ENCODE results near the gene SLC12A8.

The SLC12A8 gene

GRCh38 chr3:125214738-125215137 is 2.2 kb upstream of the SLC12A8 start:
- DNase-seq (ENCODE audit: low read depth), result no peak

- DNase-seq (ENCODE audit: low read depth), result no peak
Measured at GRCh38 chr3:125213946-125214542, 1.5 kb upstream of the SLC12A8 start.

DNA sequence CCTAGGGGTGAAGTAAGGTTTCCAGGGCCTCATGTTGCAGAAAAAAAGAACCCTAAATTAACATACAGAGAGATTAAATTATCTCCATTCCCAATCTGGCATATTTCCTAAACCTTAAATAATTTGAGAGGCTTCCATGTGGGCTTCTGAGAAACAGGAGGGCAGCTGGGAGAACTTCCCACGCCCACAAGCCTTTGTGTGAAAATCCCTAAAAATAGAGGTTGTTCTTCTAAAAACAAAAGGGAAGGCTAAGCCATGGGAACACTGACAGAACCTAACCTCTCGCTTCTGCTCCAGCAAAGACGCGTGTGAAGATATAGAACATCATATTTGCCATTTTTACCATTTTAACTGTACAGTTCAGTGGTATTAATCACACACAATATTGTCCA is 812 bp upstream of the SLC12A8 start:
- no peak for DNase-seq (ENCODE audit: low read depth)

DNA sequence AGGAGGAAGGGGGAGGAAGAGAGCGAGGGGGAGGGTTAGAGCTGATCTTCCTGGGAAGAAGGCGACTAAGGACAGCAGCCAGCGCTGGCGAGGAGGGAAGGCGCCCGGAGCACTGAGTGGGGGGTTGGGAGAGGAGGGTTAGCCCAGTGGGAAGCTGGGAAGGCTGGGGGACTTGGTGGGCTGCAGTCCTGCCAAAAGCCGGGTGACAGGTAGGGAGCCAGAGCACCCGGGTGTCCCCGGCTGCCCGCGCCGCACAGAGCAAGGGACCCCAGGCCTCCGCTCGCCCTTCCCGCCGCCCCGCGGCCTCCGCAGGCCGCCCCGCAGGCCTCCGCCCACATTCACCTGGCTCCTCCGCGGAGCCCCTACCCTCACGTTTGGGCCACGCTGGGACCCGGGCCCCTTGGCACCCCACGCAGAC is 448 bp downstream of the SLC12A8 start:
- DNase-seq (ENCODE audit: low read depth), result no peak

GRCh38 chr3:125211523-125212090 is 941 bp downstream of the SLC12A8 start:
- no peak for DNase-seq (ENCODE audit: low read depth)

DNA sequence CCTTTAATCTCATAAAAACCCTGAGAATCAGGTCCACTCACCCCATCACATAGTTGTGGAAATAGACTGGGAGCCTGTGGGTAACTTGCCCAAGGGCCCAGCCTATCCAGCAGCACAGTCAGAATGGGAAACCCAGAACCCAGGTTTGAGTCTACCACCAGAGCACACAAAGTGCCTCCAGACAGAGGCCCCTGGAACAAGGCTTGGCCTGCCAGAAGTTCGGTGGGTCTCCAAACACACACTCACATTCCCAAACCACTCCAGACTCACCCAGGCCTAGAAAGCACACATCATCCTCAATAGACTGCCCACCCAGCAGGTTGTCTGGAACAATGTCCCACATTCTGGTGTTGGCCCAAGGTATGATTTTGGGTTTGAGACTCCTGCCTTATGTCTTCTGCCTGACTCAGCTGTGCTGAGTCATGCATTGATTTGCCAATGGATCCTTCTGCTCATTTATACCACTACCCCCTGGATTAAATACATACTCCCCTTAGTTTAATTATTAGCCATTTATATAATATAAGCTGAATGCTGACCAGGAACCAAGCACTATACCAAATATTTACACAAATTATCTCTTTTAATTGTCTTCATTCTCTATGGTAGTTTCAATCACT is 4.5 kb downstream of the SLC12A8 start:
- DNase-seq (ENCODE audit: low read depth), result no peak

DNA sequence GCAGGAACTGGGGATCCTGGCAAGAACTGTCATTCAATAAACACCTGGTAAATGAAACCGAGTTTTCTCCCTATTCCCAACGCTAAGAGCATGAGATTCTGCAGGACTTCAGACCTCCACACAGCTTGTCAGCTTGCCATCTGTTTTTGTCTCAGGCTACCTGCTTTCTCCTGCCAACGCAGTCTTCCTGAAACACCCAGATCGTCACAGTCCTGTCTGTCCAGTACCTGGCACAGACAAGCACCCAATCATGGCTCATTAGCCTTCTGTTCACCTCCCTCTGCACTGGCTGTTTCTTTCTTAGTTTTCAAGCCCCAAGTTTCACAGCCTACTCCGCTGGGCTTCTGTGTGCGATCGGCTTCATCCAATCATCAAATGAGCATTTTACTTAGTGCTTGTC is 5.0 kb downstream of the SLC12A8 start:
- DNase-seq (ENCODE audit: low read depth), result no peak

DNA sequence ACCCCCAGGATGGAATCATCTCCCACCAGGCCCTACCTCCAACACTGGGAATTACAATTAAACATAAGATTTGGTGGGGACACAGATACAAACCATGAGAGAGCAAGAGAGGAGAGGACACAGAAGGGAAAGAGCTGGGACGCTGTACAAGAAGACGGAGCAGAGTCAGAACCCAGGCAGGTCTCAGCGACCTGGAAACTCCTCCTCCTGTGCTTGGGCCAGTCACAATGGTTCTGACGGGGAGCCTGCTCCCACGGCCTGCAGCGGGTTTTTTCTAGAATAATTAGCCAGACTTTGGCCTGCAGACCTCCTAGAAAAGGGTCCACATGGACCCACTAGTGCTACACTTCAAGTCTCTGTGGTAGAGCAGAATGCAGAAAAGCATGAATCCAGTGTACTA is 5.6 kb downstream of the SLC12A8 start:
- no peak for DNase-seq (ENCODE audit: low read depth)

DNA sequence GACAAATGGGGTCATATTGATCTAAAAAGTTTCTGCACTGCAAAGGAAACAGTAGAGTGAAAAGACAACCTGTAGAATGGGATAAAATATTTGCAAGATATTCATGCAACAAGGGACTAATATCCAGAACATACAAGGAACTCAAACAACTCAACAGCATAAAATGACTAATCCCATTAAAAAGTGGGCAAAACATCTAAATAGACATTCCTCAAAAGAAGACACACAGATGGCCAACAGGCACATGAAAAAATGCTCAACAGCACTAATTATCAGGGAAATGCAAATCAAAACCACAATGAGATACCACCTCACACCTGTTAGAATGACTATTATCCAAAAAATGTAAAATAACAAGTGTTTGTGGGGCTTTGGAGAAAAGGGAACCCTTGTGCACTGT is 8.8 kb downstream of the SLC12A8 start:
- DNase-seq (ENCODE audit: low read depth), result no peak

DNA sequence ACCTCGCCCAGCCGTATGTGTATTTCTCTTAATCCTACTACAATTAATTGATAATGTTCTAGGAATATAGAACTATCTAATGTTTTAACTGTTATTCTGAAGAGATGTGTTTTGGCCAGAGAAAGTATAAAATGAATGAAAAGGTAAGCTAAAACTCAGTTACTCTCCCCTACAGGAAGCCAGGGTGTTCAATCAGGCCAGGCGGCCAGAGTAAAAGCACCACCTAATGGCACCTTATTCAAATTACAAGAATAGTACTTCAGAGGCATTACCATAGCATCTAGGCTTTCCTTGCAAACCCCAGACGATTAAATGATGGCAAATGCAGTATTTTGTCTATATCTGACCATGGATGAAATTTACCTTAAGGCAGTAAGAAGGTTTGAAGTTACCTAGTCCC is 10.4 kb downstream of the SLC12A8 start:
- DNase-seq (ENCODE audit: low read depth), result no peak

DNA sequence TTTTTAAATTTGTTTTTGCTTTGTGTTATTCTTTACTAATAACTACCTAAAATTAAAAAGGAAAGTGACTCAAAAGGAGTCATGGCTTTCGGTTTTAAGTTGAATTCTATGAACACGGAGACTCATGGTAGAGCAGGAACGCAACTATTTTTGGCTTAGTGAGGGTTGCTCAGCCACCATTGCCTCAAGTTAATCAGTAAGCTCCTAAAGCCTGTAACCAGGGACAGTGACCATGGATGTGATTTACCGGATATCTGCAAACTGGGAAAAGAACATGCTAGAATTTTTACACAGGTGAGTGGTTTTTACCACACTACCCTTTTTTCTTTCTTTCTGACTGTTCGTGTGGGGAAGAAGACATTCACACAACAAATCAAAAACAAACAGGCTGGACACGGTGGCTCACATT is 11.8 kb downstream of the SLC12A8 start:
- no peak for DNase-seq (ENCODE audit: low read depth)

DNA sequence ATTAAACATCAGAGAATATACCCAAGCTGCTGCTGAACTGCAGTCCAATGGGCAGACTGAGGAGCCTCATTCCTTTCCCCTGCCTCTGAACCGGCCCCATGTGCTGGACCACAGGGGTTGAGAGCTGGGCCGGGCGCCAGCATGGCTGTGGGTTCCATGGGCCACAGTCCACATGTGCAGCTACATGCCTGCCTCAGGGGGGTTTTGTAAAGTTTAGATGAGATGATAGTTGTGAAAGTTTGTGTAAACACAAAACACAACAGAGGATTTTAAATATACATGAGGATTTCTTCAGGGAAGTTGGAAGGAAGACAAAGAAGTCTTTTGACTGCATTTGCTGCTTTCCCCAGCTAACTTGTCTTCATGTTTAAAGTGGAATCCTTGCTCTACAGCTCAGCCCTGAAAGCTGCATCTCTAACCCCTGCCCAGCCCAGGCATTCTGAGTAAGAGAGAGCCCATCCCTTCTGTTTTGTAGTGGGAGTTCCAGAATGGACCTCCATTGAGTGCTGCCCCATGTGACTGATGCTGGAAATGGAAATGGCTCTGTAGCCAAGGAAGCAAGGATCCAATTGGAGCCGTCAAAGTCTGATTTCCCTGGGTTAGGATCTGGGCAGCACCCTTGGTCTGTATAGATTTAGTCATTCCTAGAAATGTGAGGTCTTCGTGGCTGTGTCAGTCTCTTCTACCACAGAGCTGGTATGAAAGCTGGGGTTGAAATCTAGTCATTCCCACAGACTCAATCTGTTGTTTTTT is 17.5 kb downstream of the SLC12A8 start:
- no peak for DNase-seq (ENCODE audit: low read depth)

DNA sequence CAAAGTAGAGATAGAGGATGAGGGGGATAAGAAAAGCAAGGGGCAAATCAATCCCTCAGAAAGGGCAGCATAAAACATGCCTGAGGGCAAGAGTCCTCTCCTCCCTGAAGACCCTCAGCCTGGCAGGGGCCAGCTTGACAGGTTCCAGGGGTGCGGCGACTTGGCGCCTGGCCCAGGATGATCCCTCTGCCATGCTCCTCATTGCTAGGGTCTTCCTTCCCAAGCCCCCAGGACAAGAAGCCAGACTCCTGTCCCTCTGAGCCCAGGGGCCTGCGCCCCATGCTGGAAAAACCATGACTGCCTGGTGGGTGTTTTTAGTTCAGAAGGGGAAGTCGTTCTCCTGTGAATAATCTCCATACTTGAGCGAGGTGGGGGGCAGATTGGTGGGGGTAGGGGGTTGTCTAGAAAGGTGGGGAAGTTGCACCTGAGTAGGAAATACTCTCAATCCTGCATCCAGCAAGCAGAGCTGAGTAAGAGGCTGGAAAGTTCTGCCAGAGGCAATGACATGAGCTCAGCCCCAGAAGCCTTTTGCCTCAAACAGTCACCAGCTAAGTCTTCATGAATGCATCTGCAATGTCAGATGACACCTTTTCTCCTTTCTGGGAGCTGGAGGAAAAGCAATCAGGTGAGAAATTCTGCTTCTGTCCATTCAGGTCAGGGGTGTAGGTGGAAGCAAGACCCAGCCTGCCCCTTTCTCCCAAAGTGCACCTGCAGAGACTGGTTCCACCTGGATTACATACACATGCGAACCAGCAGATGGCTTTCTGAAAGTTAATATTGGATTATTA is 18.3 kb downstream of the SLC12A8 start:
- DNase-seq (ENCODE audit: low read depth), result no peak

GRCh38 chr3:125192190-125193035 is 20.1 kb downstream of the SLC12A8 start:
- no peak for DNase-seq (ENCODE audit: low read depth)

- no peak for DNase-seq (ENCODE audit: low read depth)
Measured at GRCh38 chr3:125191730-125192129, 20.8 kb downstream of the SLC12A8 start.

DNA sequence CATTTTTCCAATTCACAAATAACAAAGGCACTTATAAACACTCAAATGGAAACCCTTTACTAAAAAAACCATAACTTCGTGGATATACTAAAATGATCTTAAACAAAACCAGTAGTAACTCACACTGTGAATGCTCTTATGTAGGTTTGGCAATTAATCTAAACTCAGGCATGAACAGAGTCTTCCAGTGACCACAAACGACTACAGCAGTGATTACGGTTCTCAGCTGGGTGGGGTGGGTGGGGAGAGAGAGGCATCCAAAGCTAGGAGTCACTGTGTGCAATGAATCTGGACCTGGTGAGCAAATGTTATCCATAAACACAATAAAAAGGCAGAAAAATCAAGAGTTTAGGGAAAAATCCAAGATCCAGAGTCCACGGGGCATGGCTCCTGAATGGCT is 21.3 kb downstream of the SLC12A8 start:
- no peak for DNase-seq (ENCODE audit: low read depth)

DNA sequence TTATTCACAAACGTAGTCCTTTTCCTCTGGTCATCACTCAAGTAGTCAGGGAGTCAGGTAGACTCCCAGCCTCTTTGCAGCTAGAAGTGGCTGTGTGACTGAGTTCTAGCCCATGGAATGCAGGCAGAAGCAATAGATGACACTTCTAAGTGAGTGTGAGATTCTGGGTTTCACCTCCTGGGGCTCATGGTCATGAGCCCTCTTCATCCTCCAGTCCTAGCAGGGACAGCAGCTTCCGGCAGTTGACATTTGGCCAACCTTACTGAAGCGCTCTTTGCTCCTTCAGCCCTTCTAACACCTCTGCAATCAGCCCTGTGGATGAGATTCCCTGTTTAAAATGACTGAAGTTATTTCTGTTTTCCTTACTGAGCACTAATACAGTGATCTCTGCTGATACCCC is 21.8 kb downstream of the SLC12A8 start:
- DNase-seq (ENCODE audit: low read depth), result no peak

GRCh38 chr3:125189378-125190165 is 23.0 kb downstream of the SLC12A8 start:
- no peak for DNase-seq (ENCODE audit: low read depth)

DNA sequence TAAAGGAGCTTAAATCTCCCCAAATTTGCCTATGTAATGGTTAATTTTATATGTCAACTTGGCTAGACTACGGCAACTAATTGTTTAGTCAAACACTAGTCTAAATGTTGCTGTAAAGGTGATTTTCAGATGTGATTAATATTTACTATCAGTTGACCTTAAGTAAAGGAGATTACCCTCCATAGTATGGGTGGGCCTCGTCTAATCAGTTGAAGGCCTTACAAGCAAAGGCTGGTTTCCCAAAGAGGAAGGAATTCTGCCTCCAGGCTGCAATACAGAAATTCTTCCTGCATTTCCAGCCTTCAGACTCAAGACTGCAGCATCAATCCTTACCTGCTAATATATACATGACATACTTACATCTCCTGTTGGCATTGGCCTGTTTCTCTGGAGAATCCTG is 23.6 kb downstream of the SLC12A8 start:
- DNase-seq (ENCODE audit: low read depth), result no peak

DNA sequence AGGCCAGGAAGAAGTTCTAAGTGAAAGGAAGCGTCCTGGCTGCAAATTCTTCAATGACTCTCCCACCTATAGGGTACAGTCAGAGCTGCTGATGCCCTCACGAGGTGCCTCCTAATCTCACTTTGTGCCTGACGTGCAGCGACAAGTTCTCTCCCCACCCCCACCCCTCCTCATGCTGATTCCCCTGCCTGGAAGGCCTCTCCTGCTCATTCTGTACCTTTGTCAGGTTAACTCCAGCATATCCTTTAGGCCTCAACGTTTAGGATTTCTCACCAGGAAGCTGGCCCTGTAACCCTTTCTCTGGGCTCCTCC is 25.0 kb downstream of the SLC12A8 start:
- no peak for DNase-seq (ENCODE audit: low read depth)
